Activated CD4-positive, alpha-beta memory T cell treated with anti-CD3 and anti-CD28 coated beads for 36 hours (primary cell): ENCODE measurements around the gene ZSCAN20. TPM values are rescaled to one million over a fixed set of nuclear protein-coding genes. Genes with fewer than 3 reads are reported as not detected.

Experiments
- CTCF ChIA-PET: fragments of 350-600 bp; sonication (Branson Sonifier 250); formaldehyde crosslinking; loops from one replicate; lab custom pipeline; 2021; ENCODE audit warnings: antibody characterized with exemption, inconsistent platforms; lab: Charles Lee
- POLR2A ChIA-PET: fragments of 350-600 bp; sonication (Branson Sonifier 250); formaldehyde crosslinking; loops from one replicate; lab custom pipeline; 2021; ENCODE audit warnings: antibody characterized with exemption; lab: Charles Lee
- DNase-seq: peaks from one replicate; pipeline ENCODE4 v3.0.0-alpha.2; 2020
- H3K27ac Mint-ChIP-seq: one replicate; pipeline ENCODE4 v1.8.0; 2021; ENCODE audit warnings: mixed read lengths
- H3K27me3 Mint-ChIP-seq: one replicate; pipeline ENCODE4 v1.8.0; 2021; ENCODE audit warnings: mixed read lengths
- H3K36me3 Mint-ChIP-seq: one replicate; pipeline ENCODE4 v1.8.0; 2021; ENCODE audit warnings: mixed read lengths
- H3K4me1 Mint-ChIP-seq: one replicate; pipeline ENCODE4 v1.8.0; 2021; ENCODE audit warnings: low read depth, mixed read lengths
- H3K4me3 Mint-ChIP-seq: one replicate; pipeline ENCODE4 v1.8.0; 2021; ENCODE audit warnings: mild to moderate bottlenecking, mixed read lengths
- H3K9me3 Mint-ChIP-seq: one replicate; pipeline ENCODE4 v1.8.0; 2021; ENCODE audit warnings: mixed read lengths
- intact Hi-C: fragments of 100-400 bp; cut with micrococcal nuclease; formaldehyde crosslinking; loops from one replicate; pipeline ENCODE4 v1.15.1; 2023
- total RNA-seq, 2 experiments: library from RNA; stranded (reverse); gene quantifications; one replicate each; pipeline ENCODE4 v1.2.3, GENCODE V29; 2021

The ZSCAN20 gene
- total RNA-seq, 2 experiments from 2014 or later = 3.8 to 4.1 TPM

DNA sequence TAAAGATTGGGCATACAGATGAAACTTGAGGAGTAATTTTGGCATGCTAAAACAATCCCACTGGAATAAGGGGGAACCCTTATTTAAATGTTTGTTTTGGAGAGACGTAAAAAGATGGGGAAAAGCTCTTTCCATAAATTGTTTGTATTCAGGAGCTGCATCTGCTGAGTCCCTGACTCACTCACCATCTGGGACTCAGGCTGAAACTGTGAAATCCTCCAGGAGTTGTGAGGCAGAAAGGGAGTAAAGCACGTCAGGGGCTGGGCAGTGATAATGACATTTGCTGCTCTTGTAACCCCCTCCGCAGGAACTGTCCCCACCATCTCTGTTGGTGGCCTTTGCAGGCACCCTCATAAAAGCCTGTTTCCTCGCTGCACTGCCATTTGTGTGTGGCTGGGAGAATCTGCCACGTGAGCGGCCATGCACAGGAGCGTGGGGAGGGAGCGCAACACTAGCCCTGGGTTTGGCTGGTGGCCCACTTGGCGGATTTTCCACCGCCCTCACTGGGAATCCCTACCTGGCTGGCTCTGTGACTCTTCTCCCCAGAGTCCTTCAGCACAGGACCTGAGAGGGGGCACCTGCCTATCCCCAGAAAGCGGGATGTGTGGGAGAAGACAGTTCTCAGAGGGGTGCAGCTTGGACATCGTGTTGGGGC, 45.3 kb downstream of the ZSCAN20 start:
- ChIA-PET POLR2A (no interaction called here), CTCF (no interaction called here)
- no peaks in the 10 kb centered on the region for H3K9me3 Mint-ChIP-seq
- H3K36me3 Mint-ChIP-seq = no peaks in the 10 kb centered on the region
- no peak overlapping the region for H3K27ac Mint-ChIP-seq
- peaks cover 5% of the 10 kb centered on the region for H3K4me1 Mint-ChIP-seq
- DNase-seq = no peak
- H3K27me3 Mint-ChIP-seq = peaks cover 29% of the 10 kb centered on the region
- H3K4me3 Mint-ChIP-seq = no peak overlapping the region
- intact Hi-C loops = no loop called here

DNA sequence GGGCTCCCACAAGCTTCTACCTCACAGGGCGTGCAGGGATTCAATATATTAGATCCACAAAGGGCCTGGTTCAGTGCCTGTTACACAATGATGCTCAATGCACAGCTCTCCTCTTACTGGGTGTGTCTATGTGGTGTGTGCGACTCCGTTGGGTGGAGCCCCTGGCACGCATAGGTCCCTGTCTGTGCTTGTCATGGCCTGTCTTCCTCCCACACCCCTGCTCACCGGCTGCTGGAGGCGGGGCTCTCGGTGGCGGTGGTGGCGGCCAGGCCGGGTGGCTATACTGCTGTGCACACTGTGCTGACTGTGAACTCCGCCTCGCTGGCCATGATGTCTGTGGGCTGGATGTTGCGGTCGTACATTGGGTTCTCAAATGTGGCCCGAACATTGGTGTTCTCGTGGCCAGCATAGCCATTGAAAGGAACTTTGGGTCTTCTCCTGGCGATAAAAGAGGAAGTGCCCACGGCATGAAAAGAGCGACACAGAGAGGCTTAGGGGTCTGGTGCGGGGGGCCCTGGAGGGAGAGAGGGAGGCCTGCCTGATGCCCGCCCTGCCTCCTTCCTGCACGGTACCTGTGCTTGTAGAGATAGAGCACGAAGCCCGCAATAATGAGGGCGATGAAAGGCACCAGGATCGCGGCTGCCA, 46.9 kb downstream of the ZSCAN20 start:
- intact Hi-C loops = no loop called here
- ChIA-PET CTCF (no interaction called here), POLR2A (no interaction called here)
- no peaks in the 10 kb centered on the region for H3K36me3 Mint-ChIP-seq
- H3K27ac Mint-ChIP-seq = no peak overlapping the region
- H3K4me3 Mint-ChIP-seq = no peak overlapping the region
- no peaks in the 10 kb centered on the region for H3K4me1 Mint-ChIP-seq
- no peak for DNase-seq
- peaks cover 35% of the 10 kb centered on the region for H3K27me3 Mint-ChIP-seq
- no peaks in the 10 kb centered on the region for H3K9me3 Mint-ChIP-seq

DNA sequence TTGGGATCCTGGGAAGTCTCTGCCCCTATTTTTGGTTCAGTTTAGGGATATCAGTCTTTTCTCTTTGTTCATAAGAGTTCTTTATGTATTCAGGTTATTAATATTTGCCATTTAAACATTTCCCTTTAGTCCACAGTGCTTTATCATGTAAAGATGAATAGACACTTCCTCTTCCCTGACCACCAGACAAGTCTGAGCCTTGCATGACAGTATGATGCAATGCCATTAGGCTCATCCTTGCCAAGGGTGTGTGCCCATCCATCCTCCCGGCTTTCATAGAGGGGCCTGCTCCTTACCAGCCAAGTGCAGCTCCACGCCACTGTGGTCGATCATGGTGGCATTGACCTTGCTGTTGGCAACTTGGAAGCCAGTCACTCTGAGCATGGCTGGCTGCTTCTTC, 52.1 kb downstream of the ZSCAN20 start:
- intact Hi-C loops = no loop called here
- Mint-ChIP-seq H3K27ac (no peak overlapping the region), H3K4me3 (no peak overlapping the region), H3K36me3 (no peaks in the 10 kb centered on the region), H3K4me1 (no peaks in the 10 kb centered on the region), H3K9me3 (no peaks in the 10 kb centered on the region), H3K27me3 (peaks cover 27% of the 10 kb centered on the region)
- ChIA-PET POLR2A (no interaction called here), CTCF (no interaction called here)
- DNase-seq = no peak

DNA sequence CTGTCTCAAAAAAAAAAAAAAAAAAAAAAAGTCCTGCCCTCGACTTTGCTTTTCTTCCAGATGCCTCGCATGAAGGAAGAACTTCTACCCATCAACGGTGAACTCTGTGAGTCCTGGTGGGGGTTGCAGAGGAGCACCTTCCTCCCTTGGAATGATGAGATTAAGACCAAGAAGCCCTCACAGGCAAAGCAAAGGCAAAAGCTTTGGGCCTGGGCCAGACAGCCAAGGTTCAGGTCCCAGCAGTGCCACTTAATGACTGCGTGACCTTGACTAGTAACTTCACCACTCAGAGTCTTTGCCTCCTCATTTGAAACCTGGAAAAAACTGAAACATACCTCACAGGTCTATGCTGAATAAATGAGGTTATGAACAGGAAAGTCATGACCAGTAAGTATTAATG, 55.5 kb downstream of the ZSCAN20 start:
- DNase-seq = no peak
- peaks cover 22% of the 10 kb centered on the region for H3K27me3 Mint-ChIP-seq
- H3K4me3 Mint-ChIP-seq = no peak overlapping the region
- H3K9me3 Mint-ChIP-seq = no peaks in the 10 kb centered on the region
- intact Hi-C loops = no loop called here
- no peak overlapping the region for H3K27ac Mint-ChIP-seq
- no peaks in the 10 kb centered on the region for H3K4me1 Mint-ChIP-seq
- POLR2A ChIA-PET = no interaction called here
- CTCF ChIA-PET = interaction anchor here (1.1 kb wide), 1 partner anchor 85 kb away, joined by 3 read pairs; no protein-coding TSS in a partner anchor
- no peaks in the 10 kb centered on the region for H3K36me3 Mint-ChIP-seq

DNA sequence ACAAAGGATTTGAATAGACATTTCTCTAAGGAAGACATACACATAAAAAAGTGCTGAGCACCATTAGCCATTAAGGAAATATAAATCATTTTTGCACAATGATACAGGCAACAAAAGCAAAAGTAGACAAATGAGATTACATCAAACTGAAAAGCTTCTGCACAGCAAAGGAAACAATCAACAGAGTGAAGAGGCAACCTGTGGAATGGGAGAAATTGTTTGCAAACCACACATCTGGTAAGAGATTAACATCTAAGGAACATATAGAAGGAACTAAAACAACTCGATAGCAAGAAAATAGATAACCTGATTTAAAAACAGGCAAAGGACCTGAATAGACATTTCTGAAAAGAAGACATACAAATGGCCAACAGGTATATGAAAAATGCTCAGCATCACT, 57.5 kb downstream of the ZSCAN20 start:
- H3K4me1 Mint-ChIP-seq = no peaks in the 10 kb centered on the region
- H3K4me3 Mint-ChIP-seq = no peak overlapping the region
- DNase-seq = no peak
- intact Hi-C loops = no loop called here
- no peaks in the 10 kb centered on the region for H3K9me3 Mint-ChIP-seq
- CTCF ChIA-PET = no interaction called here
- H3K36me3 Mint-ChIP-seq = no peaks in the 10 kb centered on the region
- POLR2A ChIA-PET = no interaction called here
- H3K27me3 Mint-ChIP-seq = peaks cover 19% of the 10 kb centered on the region
- H3K27ac Mint-ChIP-seq = no peak overlapping the region

DNA sequence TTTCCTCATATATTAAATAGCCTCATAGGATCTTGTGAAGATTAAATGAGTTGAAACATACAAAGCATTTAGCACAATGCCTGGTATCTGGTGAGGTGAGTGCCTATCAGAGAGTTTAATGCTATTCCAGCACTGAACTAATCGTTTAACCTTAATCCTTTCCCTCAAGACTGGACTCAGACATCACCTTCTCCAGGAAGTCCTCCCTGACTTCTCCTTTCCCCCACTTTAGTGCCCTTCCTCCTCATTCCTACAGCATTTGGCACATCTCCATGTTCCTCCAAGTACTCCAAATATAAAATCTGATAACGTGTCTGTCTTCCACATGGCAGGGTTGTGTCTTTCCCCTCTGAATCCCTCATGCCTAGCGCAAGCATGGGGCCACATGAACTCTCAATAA, 59.8 kb downstream of the ZSCAN20 start:
- Mint-ChIP-seq H3K4me3 (no peak overlapping the region), H3K27me3 (peaks cover 22% of the 10 kb centered on the region), H3K9me3 (no peaks in the 10 kb centered on the region), H3K27ac (no peak overlapping the region), H3K36me3 (no peaks in the 10 kb centered on the region), H3K4me1 (no peaks in the 10 kb centered on the region)
- intact Hi-C loops = no loop called here
- DNase-seq = no peak
- ChIA-PET CTCF (no interaction called here), POLR2A (no interaction called here)

DNA sequence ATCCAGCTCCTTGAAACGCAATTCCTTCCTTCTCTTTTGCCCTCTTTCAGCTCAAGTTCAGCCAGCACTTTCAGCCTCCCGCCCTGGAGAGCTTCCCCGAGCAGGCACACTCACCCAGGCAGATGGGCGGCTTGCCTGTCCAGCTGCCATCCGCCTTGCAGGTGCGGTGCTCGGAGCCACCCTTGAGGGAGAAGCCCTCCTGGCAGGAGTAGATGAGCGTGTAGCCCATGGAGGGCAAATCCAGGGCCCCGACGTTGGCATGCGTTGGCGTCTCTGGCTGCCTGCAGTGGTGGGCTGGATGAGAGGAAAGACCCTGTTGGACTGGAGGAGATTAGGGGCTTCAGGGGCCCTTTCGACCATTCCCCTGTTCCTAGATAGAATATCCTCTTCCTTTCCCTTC, 60.5 kb downstream of the ZSCAN20 start:
- CTCF ChIA-PET = no interaction called here
- no peak overlapping the region for H3K27ac Mint-ChIP-seq
- H3K4me1 Mint-ChIP-seq = no peaks in the 10 kb centered on the region
- no peak for DNase-seq
- H3K4me3 Mint-ChIP-seq = no peak overlapping the region
- peaks cover 20% of the 10 kb centered on the region for H3K27me3 Mint-ChIP-seq
- H3K36me3 Mint-ChIP-seq = no peaks in the 10 kb centered on the region
- intact Hi-C loops = no loop called here
- H3K9me3 Mint-ChIP-seq = no peaks in the 10 kb centered on the region
- POLR2A ChIA-PET = no interaction called here

DNA sequence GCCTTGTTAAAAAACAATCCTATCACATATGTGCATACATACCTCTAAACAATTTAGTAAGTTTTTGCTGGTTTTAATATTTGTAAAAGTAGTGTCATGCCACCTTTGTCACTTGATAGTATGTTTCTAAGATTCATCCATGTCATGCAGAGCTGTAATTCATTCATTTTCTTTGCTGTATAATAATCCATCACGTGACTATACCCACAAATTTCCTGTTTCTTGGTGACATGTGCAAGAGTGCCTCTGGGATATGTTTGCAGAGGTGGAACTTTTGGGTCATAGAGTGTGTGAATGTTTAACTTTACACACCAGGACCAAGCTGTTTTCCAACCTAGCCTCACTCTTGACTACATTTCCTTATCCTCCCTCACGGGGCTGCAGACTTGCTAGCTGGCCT, 62.9 kb downstream of the ZSCAN20 start:
- intact Hi-C loops = no loop called here
- no peak for DNase-seq
- Mint-ChIP-seq H3K27ac (no peak overlapping the region), H3K4me1 (peaks cover 5% of the 10 kb centered on the region), H3K36me3 (no peaks in the 10 kb centered on the region), H3K9me3 (no peaks in the 10 kb centered on the region), H3K27me3 (peaks cover 15% of the 10 kb centered on the region), H3K4me3 (no peak overlapping the region)
- ChIA-PET CTCF (no interaction called here), POLR2A (no interaction called here)

DNA sequence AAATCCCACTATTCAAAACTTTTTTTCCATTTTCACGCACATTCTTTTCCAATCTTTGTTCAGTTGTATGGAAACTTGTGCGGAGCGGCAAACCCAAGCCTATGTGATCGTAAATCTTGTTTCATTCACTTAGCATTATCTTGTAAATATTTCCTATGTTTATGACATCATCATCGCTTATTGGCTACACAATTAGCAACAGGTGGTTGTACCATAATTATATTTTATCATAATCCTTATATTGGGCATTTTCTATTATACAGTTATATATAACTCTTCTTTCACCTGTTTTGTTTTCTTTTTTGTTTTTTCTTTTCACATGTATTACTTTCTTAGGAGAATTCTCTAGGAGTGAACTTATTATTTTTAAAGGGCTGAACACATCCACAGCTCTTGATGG, 65.4 kb downstream of the ZSCAN20 start:
- Mint-ChIP-seq H3K36me3 (no peaks in the 10 kb centered on the region), H3K27ac (no peak overlapping the region), H3K27me3 (peaks cover 12% of the 10 kb centered on the region), H3K4me3 (no peak overlapping the region), H3K4me1 (peaks cover 5% of the 10 kb centered on the region), H3K9me3 (no peaks in the 10 kb centered on the region)
- intact Hi-C loops = no loop called here
- ChIA-PET POLR2A (no interaction called here), CTCF (no interaction called here)
- DNase-seq = no peak

DNA sequence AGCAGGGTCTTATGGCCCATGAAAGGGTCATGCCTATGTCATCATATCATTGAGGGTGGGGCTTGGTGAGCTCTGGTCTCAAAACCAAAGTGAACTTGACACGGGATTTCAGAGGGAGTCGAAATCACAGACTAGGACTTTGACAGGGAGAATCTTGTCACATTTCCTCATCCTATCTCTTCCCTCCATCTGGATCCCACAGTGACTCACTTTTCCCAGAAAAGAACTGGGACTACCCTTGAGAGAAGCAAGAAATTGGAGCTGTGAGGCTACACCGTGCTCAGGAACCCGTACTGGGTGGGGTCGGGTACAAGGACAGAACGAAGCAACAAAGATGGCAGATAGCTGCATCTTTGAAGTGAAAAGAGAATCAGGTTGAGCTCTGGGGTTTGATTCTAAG, 69.5 kb downstream of the ZSCAN20 start:
- intact Hi-C loops = no loop called here
- no peak for DNase-seq
- H3K4me3 Mint-ChIP-seq = no peak overlapping the region
- CTCF ChIA-PET = no interaction called here
- H3K27ac Mint-ChIP-seq = no peak overlapping the region
- H3K9me3 Mint-ChIP-seq = no peaks in the 10 kb centered on the region
- H3K27me3 Mint-ChIP-seq = peaks cover under 1% of the 10 kb centered on the region
- peaks cover 5% of the 10 kb centered on the region for H3K4me1 Mint-ChIP-seq
- POLR2A ChIA-PET = no interaction called here
- no peaks in the 10 kb centered on the region for H3K36me3 Mint-ChIP-seq

Other genes with a start within 250 kb of the ZSCAN20 start
- gene ZNF362, start 216.2 kb upstream of the ZSCAN20 start, total RNA-seq = 10 to 100 TPM in 1 of 2 experiments, 1 to 10 TPM in 1; 8.7 to 12.9 TPM
- not detected for gene A3GALT2, start 151.5 kb upstream of the ZSCAN20 start, total RNA-seq
- gene PHC2, start 41.5 kb upstream of the ZSCAN20 start, total RNA-seq = 10 to 100 TPM; 21.4 to 22.5 TPM